ENCODE measurements around the gene MSRB1.
A peak's percentile ranks its signal among the peaks of the same experiment; 100 is the strongest.
"Not testable (repeated sequence)": the region's sequence is repeated elsewhere in the genome, so short reads cannot be mapped to it uniquely, and the experiment has no call there.

MSRB1 gene

GRCh38 chr16:1973461-1974156 lies 30.6 kb upstream of the MSRB1 start:
- peaks cover 23% of the 10 kb centered on the region for H3K4me1 Mint-ChIP-seq
- no peak for DNase-seq
- H3K27ac Mint-ChIP-seq, result no peak overlapping the region
- peak overlapping the region; percentile 99 for H3K4me3 Mint-ChIP-seq
- ATAC-seq, result no peak
- no peaks in the 10 kb centered on the region for H3K9me3 Mint-ChIP-seq
- H3K36me3 Mint-ChIP-seq (ENCODE audit: low read depth), result peaks cover 29% of the 10 kb centered on the region
- no peaks in the 10 kb centered on the region for H3K27me3 Mint-ChIP-seq

GRCh38 chr16:1972490-1972877 lies 29.5 kb upstream of the MSRB1 start:
- Mint-ChIP-seq H3K4me1 (peaks cover 23% of the 10 kb centered on the region), H3K9me3 (no peaks in the 10 kb centered on the region), H3K36me3 (ENCODE audit: low read depth) (peaks cover 26% of the 10 kb centered on the region), H3K27me3 (no peaks in the 10 kb centered on the region), H3K4me3 (peak overlapping the region; percentile 99), H3K27ac (peak overlapping the region; percentile 26)
- DNase-seq (no peak), ATAC-seq (no peak)

GRCh38 chr16:1971796-1972489 lies 28.9 kb upstream of the MSRB1 start, which contains the start of gene TBL3:
Gene TBL3 (plus strand): TSS chr16:1972053. CDS start chr16:1972165, 112 bp downstream.
- Mint-ChIP-seq H3K36me3 (ENCODE audit: low read depth) (peaks cover 24% of the 10 kb centered on the region), H3K27ac (peak within 1 kb of the TSS; percentile 99), H3K4me1 (peaks cover 23% of the 10 kb centered on the region), H3K27me3 (no peaks in the 10 kb centered on the region), H3K4me3 (peak within 1 kb of the TSS; percentile 99), H3K9me3 (no peaks in the 10 kb centered on the region)
- DNase-seq, result peak; percentile 98
- ATAC-seq, result peak; percentile 94

- DNase-seq, result no peak
- H3K36me3 Mint-ChIP-seq (ENCODE audit: low read depth), result peaks cover 28% of the 10 kb centered on the region
Measured at GRCh38 chr16:1968146-1968953, 25.4 kb upstream of the MSRB1 start.

GRCh38 chr16:1966460-1966859 lies 23.5 kb upstream of the MSRB1 start, which contains the start of gene RNF151:
Gene RNF151 (plus strand): TSS chr16:1966856. CDS start chr16:1966882, 26 bp downstream.
- H3K4me1 Mint-ChIP-seq, result peaks cover 35% of the 10 kb centered on the region
- H3K27ac Mint-ChIP-seq, result peak within 1 kb of the TSS; percentile 100
- H3K9me3 Mint-ChIP-seq, result no peaks in the 10 kb centered on the region
- peak within 1 kb of the TSS; percentile 100 for H3K4me3 Mint-ChIP-seq
- ATAC-seq (no peak), DNase-seq (no peak)
- H3K36me3 Mint-ChIP-seq (ENCODE audit: low read depth), result peaks cover 38% of the 10 kb centered on the region
- no peaks in the 10 kb centered on the region for H3K27me3 Mint-ChIP-seq

More at GRCh38 chr16:1968146-1968953, 25.4 kb upstream of the MSRB1 start:
- Mint-ChIP-seq H3K4me1 (peaks cover 37% of the 10 kb centered on the region), H3K9me3 (no peaks in the 10 kb centered on the region), H3K27me3 (no peaks in the 10 kb centered on the region), H3K27ac (no peak overlapping the region), H3K4me3 (no peak overlapping the region)
- no peak for ATAC-seq

- H3K27me3 Mint-ChIP-seq, result no peaks in the 10 kb centered on the region
- peaks cover 37% of the 10 kb centered on the region for H3K4me1 Mint-ChIP-seq
- no peaks in the 10 kb centered on the region for H3K9me3 Mint-ChIP-seq
- no peak for ATAC-seq
- DNase-seq, result no peak
- peaks cover 46% of the 10 kb centered on the region for H3K36me3 Mint-ChIP-seq (ENCODE audit: low read depth)
- peak overlapping the region; percentile 100 for H3K27ac Mint-ChIP-seq
- H3K4me3 Mint-ChIP-seq, result peak overlapping the region; percentile 100
Measured at GRCh38 chr16:1965396-1966001, 22.5 kb upstream of the MSRB1 start.

GRCh38 chr16:1964506-1965395 lies 21.8 kb upstream of the MSRB1 start, which contains the start of gene RPS2:
Gene RPS2 (minus strand): TSS chr16:1964826. CDS start chr16:1964625, 201 bp downstream.
- peak; percentile 78 for ATAC-seq
- Mint-ChIP-seq H3K27ac (peak within 1 kb of the TSS; percentile 100), H3K36me3 (ENCODE audit: low read depth) (peaks cover 52% of the 10 kb centered on the region), H3K4me1 (peaks cover 42% of the 10 kb centered on the region), H3K27me3 (no peaks in the 10 kb centered on the region), H3K4me3 (peak within 1 kb of the TSS; percentile 100), H3K9me3 (no peaks in the 10 kb centered on the region)
- DNase-seq, result peak; percentile 99

- ATAC-seq, result no peak
- no peaks in the 10 kb centered on the region for H3K9me3 Mint-ChIP-seq
- no peaks in the 10 kb centered on the region for H3K27me3 Mint-ChIP-seq
- peak overlapping the region; percentile 100 for H3K27ac Mint-ChIP-seq
- no peak for DNase-seq
- H3K4me3 Mint-ChIP-seq, result peak overlapping the region; percentile 100
- H3K4me1 Mint-ChIP-seq, result peaks cover 45% of the 10 kb centered on the region
- peaks cover 52% of the 10 kb centered on the region for H3K36me3 Mint-ChIP-seq (ENCODE audit: low read depth)
Measured at GRCh38 chr16:1963806-1964505, 21.0 kb upstream of the MSRB1 start.

GRCh38 chr16:1962161-1963153 lies 19.5 kb upstream of the MSRB1 start:
- H3K27me3 Mint-ChIP-seq, ATAC-seq, H3K9me3 Mint-ChIP-seq: not testable (repeated sequence)
- H3K4me3 Mint-ChIP-seq, result peak overlapping the region; percentile 100
- peak; percentile 14 for DNase-seq
- H3K36me3 Mint-ChIP-seq (ENCODE audit: low read depth), result peaks cover 52% of the 10 kb centered on the region
- H3K27ac Mint-ChIP-seq, result peak overlapping the region; percentile 100
- peaks cover 45% of the 10 kb centered on the region for H3K4me1 Mint-ChIP-seq

GRCh38 chr16:1961651-1962067 lies 18.7 kb upstream of the MSRB1 start:
- Mint-ChIP-seq H3K36me3 (ENCODE audit: low read depth) (peaks cover 52% of the 10 kb centered on the region), H3K4me1 (peaks cover 45% of the 10 kb centered on the region), H3K9me3 (no peaks in the 10 kb centered on the region), H3K27ac (peak overlapping the region; percentile 100), H3K27me3 (no peaks in the 10 kb centered on the region), H3K4me3 (peak overlapping the region; percentile 100)
- ATAC-seq (no peak), DNase-seq (peak; percentile 38)

GRCh38 chr16:1960665-1961630 lies 17.9 kb upstream of the MSRB1 start:
- DNase-seq, result peak; percentile 64
- ATAC-seq, result peak; percentile 31
- H3K27ac Mint-ChIP-seq, result peak overlapping the region; percentile 100
- H3K4me3 Mint-ChIP-seq, result peak overlapping the region; percentile 100
- H3K9me3 Mint-ChIP-seq, result no peaks in the 10 kb centered on the region
- no peaks in the 10 kb centered on the region for H3K27me3 Mint-ChIP-seq
- H3K36me3 Mint-ChIP-seq (ENCODE audit: low read depth), result peaks cover 52% of the 10 kb centered on the region
- peaks cover 45% of the 10 kb centered on the region for H3K4me1 Mint-ChIP-seq

Data from activated naive CD8-positive, alpha-beta T cell treated with anti-CD3 and anti-CD28 coated beads, Interleukin-2, amount 50 U/mL, for 24 hours (primary cell).